Islet precursor cell (in vitro differentiated cells): ENCODE results near the gene ATP6V1G3.
"Not testable (repeated sequence)": the region's sequence is repeated elsewhere in the genome, so short reads cannot be mapped to it uniquely, and the experiment has no call there.

Experiments used
- DNase-seq: peaks from one replicate; pipeline ENCODE4 v3.0.0-alpha.2; 2018

The ATP6V1G3 gene, protein sequence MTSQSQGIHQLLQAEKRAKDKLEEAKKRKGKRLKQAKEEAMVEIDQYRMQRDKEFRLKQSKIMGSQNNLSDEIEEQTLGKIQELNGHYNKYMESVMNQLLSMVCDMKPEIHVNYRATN

GRCh38 chr1:198540580-198540979 is at the start of gene ATP6V1G3:
Gene ATP6V1G3 (minus strand): TSS chr1:198540680. CDS start chr1:198540650, 30 bp downstream.
- no peak for DNase-seq

GRCh38 chr1:198588845-198589244 is 48.4 kb upstream of the ATP6V1G3 start:
- DNase-seq = no peak

GRCh38 chr1:198584163-198584562 is 43.7 kb upstream of the ATP6V1G3 start:
- no peak for DNase-seq

DNA sequence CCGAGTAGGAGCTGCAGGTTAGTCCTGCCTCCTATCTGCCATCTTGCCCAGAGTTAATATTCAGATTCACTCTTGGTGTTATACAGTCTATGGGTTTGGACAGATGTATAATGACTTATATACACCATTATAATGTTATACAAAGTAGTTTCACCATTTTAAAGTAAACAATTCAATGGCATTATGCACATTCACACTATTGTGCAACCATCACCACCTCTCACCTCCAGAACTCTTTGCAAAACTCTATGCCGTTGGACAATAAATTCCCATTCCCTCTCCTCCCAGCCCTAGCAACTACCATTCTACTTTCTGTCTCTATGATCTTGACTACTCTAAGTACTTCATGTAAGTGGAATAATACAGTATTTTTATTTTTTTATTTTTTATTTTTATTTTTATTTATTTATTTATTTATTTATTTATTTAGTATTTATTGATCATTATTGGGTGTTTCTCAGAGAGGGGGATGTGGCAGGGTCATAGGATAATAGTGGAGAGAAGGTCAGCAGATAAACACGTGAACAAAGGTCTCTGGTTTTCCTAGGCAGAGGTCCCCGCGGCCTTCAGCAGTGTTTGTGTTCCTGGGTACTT is 42.8 kb upstream of the ATP6V1G3 start:
- DNase-seq = not testable (repeated sequence)

DNA sequence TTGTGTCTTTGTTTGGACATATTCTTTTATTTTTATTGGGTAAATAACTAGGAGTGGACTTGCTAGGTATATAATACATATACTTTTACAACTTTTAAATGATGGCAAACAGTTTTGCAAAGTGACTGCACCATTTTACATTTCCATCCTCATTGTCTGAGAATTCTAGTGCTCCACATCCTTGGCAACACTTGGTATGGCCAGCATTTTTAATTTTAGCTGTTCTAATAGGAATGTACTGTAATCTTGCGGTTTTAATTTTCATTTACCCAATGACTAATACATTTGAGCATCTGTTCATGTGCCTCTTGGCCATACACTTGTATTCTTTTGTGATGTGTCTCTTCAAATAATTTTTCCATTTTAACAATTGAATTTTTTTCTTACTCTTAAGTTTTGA is 37.0 kb upstream of the ATP6V1G3 start:
- DNase-seq = no peak

DNA sequence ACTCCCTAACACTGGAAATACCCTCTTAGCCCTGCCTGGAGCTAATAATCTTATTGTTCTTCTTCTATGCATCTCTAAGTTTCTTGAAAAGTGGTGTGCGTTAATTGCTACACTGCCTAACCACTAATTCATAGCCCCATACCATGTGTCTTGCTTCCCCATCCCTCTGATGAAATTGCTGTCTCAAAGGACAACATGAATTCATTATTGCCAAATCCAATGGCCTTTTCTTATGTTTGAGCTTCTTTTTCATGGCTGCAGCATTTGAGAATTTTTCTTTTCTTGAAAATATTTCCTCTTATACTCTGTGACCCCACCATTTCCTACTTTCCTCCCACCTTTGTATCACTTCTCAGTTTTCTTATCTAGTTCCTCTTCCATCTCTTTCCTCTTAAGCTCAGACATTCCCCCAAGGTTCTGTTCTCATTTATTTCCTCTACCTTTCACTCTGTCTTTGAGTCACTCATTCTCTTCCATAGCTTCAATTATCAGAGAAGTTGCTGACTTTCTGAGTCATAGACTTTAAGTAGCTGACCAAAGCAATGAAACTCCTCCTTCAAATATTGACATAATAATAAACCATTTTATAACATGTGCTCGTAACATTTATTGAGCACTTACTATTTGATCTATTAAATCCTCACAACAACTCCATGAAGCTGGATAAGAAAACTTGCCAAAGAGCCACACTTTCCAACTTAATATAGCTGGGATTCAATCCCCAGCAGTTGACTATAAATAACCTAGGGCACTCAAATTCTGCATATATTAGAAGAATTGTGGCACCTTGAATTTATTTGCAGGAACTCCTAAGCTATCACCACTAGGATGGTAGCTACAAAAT is 35.5 kb upstream of the ATP6V1G3 start:
- DNase-seq = no peak

DNA sequence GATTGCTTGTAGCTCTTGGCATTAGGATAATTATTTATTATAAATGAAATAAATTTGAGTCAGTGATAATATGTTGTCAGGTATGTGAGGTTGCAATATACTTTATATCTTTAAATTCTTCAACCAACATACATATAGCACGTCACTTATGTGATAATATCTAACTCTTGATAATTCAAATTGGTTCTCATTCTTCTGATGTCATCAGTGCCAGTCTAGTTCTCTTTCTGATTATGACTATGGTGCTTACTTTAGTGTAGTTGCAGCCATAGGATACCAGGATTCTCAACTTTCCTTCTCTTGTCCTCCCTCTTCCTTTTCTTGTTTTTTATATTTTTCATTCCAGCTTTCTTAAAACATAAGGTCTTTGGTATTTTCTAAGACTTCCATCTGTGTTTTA is 34.8 kb upstream of the ATP6V1G3 start:
- DNase-seq = no peak

DNA sequence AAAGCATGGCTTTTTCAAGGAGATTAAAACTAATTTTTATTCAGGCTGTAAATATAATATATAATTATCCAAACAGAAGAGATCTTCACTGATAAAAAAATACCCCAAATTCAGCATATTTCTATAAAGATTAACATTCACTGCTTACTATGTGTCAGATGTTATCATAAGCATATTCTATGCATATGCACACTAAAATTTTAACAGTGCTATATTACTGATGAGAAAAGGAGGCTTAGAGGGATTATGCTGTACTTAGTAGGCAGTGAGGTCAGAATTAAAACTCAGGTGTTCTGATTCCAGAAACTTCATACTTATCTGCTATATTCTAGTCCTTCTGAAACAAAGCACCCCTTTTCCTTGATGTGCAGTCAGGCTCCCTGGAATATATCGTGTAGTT is 33.8 kb upstream of the ATP6V1G3 start:
- no peak for DNase-seq

- DNase-seq = no peak
Measured at GRCh38 chr1:198564716-198565115, 24.2 kb upstream of the ATP6V1G3 start.

DNA sequence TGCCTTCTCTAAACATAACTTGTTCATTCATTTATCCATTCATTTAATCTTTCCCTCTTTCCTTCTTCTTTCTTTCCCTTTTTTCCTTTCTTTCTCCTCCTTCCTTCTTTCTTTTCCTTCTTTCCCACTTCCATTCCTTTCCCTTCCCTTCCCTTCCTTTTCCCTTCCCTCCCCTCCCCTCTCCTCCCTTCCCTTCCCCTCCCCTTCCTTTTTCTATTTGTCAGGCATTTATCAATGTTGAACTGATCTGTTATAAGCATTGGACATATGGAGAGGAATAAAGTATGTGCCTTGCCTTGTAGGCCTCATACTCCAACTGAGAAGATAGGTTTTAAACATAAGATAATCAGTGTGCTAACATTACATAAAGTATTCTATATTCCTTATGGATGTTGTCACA is 23.7 kb upstream of the ATP6V1G3 start:
- DNase-seq = no peak

GRCh38 chr1:198563583-198563982 is 23.1 kb upstream of the ATP6V1G3 start:
- DNase-seq = no peak

- no peak for DNase-seq
Measured at GRCh38 chr1:198560161-198560560, 19.7 kb upstream of the ATP6V1G3 start.

DNA sequence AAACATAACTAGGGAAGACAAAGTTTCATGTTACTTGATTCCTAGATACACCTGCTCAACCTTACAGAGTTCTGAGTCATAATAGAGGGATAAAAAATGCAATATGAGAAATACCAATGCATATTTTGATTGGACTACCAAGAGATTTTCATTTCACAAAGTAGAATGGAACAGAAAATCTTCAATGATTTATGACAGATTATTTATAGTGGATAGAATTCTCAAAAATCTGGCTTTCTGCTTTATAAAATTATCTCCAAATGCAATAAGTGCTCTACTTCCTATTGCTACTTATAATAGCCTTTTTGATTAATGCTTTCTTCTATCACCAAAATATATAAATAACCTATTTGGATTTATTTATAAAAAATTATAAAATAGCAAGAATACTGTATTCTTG is 18.9 kb upstream of the ATP6V1G3 start:
- no peak for DNase-seq

DNA sequence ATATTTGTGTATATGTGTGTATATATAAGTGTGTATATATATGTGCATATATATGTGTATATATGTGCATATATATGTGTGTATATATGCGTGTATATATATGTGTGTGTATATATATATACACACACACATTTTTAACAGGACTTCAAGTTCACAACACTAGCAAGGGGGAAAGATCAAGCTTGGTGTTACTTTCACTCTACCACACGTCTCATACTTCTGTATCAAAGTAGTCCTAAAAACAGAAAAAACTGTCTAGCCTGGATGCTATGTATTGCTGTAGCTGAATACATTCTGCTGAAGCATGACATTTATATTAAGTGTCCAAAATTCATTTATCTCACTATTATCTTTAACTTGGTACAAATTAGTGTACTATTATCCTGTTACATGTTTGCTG is 17.9 kb upstream of the ATP6V1G3 start:
- no peak for DNase-seq

DNA sequence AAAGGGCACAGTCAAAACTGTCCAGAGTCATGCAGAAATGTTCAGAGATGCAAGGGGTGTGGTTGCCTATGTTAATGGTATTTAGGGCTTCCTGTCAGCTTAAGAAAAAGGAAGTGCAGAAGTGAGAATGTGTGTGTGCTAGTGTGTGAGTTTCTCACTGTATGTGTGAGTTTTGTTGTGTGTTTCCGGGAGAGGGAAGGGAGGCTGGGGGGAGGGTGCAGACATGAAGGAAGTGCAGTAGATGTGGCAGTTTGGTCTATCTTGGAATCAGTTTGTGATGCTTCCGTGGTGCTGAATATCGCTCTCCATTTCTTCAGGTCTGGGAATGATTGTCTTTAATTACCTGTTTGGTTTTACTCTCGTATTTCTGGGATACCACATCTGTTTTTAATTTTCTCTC is 16.5 kb upstream of the ATP6V1G3 start:
- no peak for DNase-seq

GRCh38 chr1:198552668-198553416 is 12.4 kb upstream of the ATP6V1G3 start:
- no peak for DNase-seq

GRCh38 chr1:198550941-198551524 is 10.6 kb upstream of the ATP6V1G3 start:
- no peak for DNase-seq

- no peak for DNase-seq
Measured at GRCh38 chr1:198549866-198550265, 9.4 kb upstream of the ATP6V1G3 start.

DNA sequence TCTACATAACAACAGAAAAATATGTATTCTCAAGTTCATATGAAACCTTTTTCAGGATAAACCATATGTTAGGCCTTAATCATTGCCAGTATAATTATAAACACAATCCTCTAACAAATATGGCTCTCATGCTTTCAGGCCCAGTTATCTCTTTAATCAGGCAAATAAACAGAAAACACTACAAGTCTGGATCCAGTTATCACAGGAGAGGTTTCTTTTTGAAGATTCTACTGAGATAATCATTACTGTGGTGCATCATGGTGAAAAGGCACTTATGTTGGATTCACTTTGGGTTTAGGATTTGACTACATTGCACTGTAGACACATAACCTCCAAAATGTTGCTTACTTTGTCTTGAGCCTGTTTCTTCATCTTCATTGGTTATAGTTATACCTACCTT is 8.4 kb upstream of the ATP6V1G3 start:
- no peak for DNase-seq

GRCh38 chr1:198545156-198545555 is 4.7 kb upstream of the ATP6V1G3 start:
- no peak for DNase-seq

- DNase-seq = no peak
Measured at GRCh38 chr1:198544265-198544664, 3.8 kb upstream of the ATP6V1G3 start.

GRCh38 chr1:198543670-198544260 is 3.3 kb upstream of the ATP6V1G3 start:
- DNase-seq = no peak

DNA sequence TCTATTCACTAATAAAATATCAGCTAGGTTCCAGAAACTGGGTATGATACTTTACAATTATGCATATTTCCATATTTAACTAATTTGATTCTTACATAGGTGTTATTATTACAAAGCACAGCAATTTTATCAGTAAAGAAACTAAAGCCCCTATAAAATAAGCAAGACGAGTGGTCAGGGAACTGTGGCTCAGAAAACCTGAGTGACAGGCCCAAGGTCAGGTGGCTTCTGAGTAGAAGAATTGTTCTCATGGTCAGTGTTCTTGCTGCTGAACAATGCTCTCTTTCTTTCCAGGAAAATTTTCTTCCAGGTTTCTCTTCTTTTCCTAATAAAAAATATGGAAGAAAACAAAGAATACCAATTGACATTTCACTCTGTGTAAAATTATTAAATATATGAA is 2.2 kb upstream of the ATP6V1G3 start:
- no peak for DNase-seq
